B cell (primary cell): Measurements from ENCODE around the gene PRKAG2. TPM values are rescaled to one million over a fixed set of nuclear protein-coding genes. Genes with fewer than 3 reads are reported as not detected.
A peak's percentile ranks its signal among the peaks of the same experiment; 100 is the strongest.

ENCODE experiments used
- ATAC-seq: fragments of 200-7000 bp; cut with Tn5 transposase; one replicate; pipeline ENCODE4 v1.10.0; 2021; ENCODE audit warnings: low read depth, mild to moderate bottlenecking, moderate number of reproducible peaks, moderate library complexity
- CTCF ChIA-PET: fragments of 350-600 bp; sonication (Branson Sonifier 250); formaldehyde crosslinking; loops from one replicate; lab custom pipeline; 2021; ENCODE audit warnings: antibody characterized with exemption, inconsistent platforms; lab: Charles Lee
- POLR2A ChIA-PET: fragments of 350-600 bp; sonication (Branson Sonifier 250); formaldehyde crosslinking; loops from one replicate; lab custom pipeline; 2021; ENCODE audit warnings: antibody characterized with exemption; lab: Charles Lee
- DNase-seq: peaks from one replicate; pipeline ENCODE4 v3.0.0; 2013
- H2AFZ ChIP-seq: 2 replicates; pipeline ENCODE4 v1.6.1; 2012; ENCODE audit warnings: mild to moderate bottlenecking, low read depth, low read length; ENCODE audit not compliant: insufficient read depth, poor library complexity, severe bottlenecking
- H3K27ac ChIP-seq, 2 donors: 1 replicate in 1 of 2; 2 replicates in 1 of 2; pipeline ENCODE4 v1.5.1; 2012 to 2013; ENCODE audit warnings: low read length in 2 of 2, mild to moderate bottlenecking in 2 of 2, moderate library complexity in 1 of 2
- H3K27me3 ChIP-seq, 4 experiments: fragments of 200-600 bp in 1 of 4; sonication (generic) in 1 of 4; replicated peaks in 1 of 4; 1 replicate in 2 of 4; 2 replicates in 2 of 4; pipeline versions ENCODE4 v1.6.1 to v1.7.0; 2013 to 2016; ENCODE audit warnings: low read length in 3 of 4, mild to moderate bottlenecking in 2 of 4, mixed read lengths in 1 of 4, moderate library complexity in 1 of 4; ENCODE audit not compliant: insufficient read depth in 4 of 4, control insufficient read depth in 3 of 4; ENCODE audit errors: control extremely low read depth in 1 of 4
- H3K36me3 ChIP-seq, 2 experiments: replicated peaks in 1 of 2; 1 replicate in 1 of 2; 2 replicates in 1 of 2; pipeline versions ENCODE4 v1.6.1 to v1.7.1; 2013; ENCODE audit warnings: low read length in 1 of 2; ENCODE audit not compliant: insufficient read depth in 2 of 2, control insufficient read depth in 1 of 2; ENCODE audit errors: control extremely low read depth in 1 of 2, extremely low read depth in 1 of 2
- H3K4me1 ChIP-seq, 2 donors: fragments of 200-600 bp in 1 of 2; sonication (generic) in 1 of 2; 1 replicate in 1 of 2; 2 replicates in 1 of 2; pipeline versions ENCODE4 v1.5.1 to v1.6.1; 2013 to 2017; ENCODE audit warnings: low read length in 2 of 2; ENCODE audit not compliant: control insufficient read depth in 2 of 2, insufficient read depth in 2 of 2
- H3K4me2 ChIP-seq: replicated peaks from 2 replicates; pipeline ENCODE3; 2012; ENCODE audit warnings: mild to moderate bottlenecking, low read depth, low read length; ENCODE audit not compliant: poor library complexity, severe bottlenecking
- H3K4me3 ChIP-seq, 5 experiments: fragments of 200-600 bp in 1 of 5; sonication (generic) in 1 of 5; 1 replicate in 3 of 5; 2 replicates in 2 of 5; pipeline versions ENCODE4 v1.5.1 to v1.7.0; 2011 to 2016; ENCODE audit warnings: low read length in 4 of 5, mild to moderate bottlenecking in 4 of 5, low read depth in 2 of 5, control low read depth in 1 of 5, moderate library complexity in 1 of 5; ENCODE audit not compliant: insufficient read depth in 1 of 5; ENCODE audit errors: control extremely low read depth in 1 of 5, extremely low read depth in 1 of 5
- H3K79me2 ChIP-seq: fragments of 200-600 bp; sonication (generic); one replicate; pipeline ENCODE4 v1.6.0; 2016; ENCODE audit warnings: low read length; ENCODE audit not compliant: control insufficient read depth, insufficient read depth
- H3K9ac ChIP-seq: fragments of 200-600 bp; sonication (generic); 2 replicates; pipeline ENCODE4 v1.6.1; 2017; ENCODE audit warnings: mild to moderate bottlenecking, low read length, moderate library complexity
- H3K9me3 ChIP-seq, 3 donors: one replicate each; pipeline versions ENCODE4 v1.6.1 to v1.7.1; 2013; ENCODE audit warnings: low read length in 2 of 3; ENCODE audit not compliant: control insufficient read depth in 2 of 3, insufficient read depth in 1 of 3; ENCODE audit errors: control extremely low read depth in 1 of 3
- H4K20me1 ChIP-seq: 2 replicates; pipeline ENCODE4 v1.6.0; 2012; ENCODE audit warnings: mild to moderate bottlenecking, low read length; ENCODE audit not compliant: insufficient read depth, control insufficient read depth, poor library complexity, severe bottlenecking
- H3K27ac Mint-ChIP-seq: one replicate; pipeline ENCODE4 v1.8.0; 2021; ENCODE audit warnings: mixed read lengths
- H3K27me3 Mint-ChIP-seq: one replicate; pipeline ENCODE4 v1.8.0; 2021; ENCODE audit warnings: mixed read lengths
- H3K4me1 Mint-ChIP-seq: one replicate; pipeline ENCODE4 v1.8.0; 2021; ENCODE audit warnings: mixed read lengths
- H3K4me3 Mint-ChIP-seq: one replicate; pipeline ENCODE4 v1.8.0; 2021; ENCODE audit warnings: mixed read lengths
- H3K9me3 Mint-ChIP-seq: one replicate; pipeline ENCODE4 v1.8.0; 2022; ENCODE audit warnings: mixed read lengths; ENCODE audit not compliant: insufficient read depth
- CTCF ChIP-seq: fragments of 200-600 bp; IDR thresholded peaks from one replicate; pipeline ENCODE4 v1.8.0; 2022; ENCODE audit warnings: antibody characterized with exemption, mild to moderate bottlenecking
- EZH2 ChIP-seq: IDR thresholded peaks from 2 replicates; pipeline ENCODE4 v1.6.1; 2012; ENCODE audit warnings: borderline replicate concordance, low read depth, mild to moderate bottlenecking, moderate library complexity, low read length; ENCODE audit not compliant: insufficient read depth, poor library complexity, severe bottlenecking
- WGBS: methylation state at CpG from one replicate; pipeline ENCODE4 v1.1.5; 2013; ENCODE audit warnings: missing lambda C conversion rate; ENCODE audit not compliant: insufficient coverage; 5-methylcytosine and 5-hydroxymethylcytosine counted together
- intact Hi-C: fragments of 100-400 bp; cut with micrococcal nuclease; formaldehyde crosslinking; loops from one replicate; pipeline ENCODE4 v1.10.0; 2022
- polyA plus RNA-seq: library from polyadenylated mRNA; depleted of rRNA; stranded (reverse); fragments of >200 nt; gene quantifications from 2 replicates; pipeline ENCODE4 v1.2.3, GENCODE V29; 2012
- total RNA-seq, 2 donors: library from RNA; stranded (reverse); fragments of 120-200 nt in 1 of 2; gene quantifications; 1 replicate in 1 of 2; 2 replicates in 1 of 2; pipeline versions ENCODE4 v1.2.3 to v1.2.4, GENCODE V29; 2013 to 2022

The PRKAG2 gene
- total and polyA plus RNA-seq, 2 donors (not counting 1 experiment from before 2014, with no cell fraction given), result 22.1 to 56.3 TPM

DNA sequence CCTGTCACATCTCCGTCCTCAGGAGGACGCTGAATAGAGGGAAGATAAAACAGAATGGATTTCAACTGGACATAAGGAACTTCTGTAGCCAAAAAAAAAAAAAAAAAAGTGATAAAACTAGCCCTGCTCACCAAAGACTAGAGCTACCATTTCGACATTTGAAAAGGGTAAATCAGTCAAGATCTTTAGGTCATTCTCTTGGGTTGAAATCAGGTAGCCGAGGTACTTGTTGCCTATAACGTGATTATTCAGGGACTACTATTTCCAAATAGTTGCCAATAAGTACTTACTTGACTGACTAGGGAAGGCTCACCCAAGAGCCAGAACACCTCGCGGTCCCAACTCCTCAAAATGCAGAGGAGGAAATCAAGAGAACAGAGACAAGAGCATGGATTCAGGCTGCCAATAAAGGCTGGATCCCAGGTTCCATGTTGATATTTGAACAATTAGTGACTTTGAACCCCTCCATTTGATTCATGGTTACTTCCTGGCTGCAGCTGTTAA lies 359.3 kb downstream of the PRKAG2 start:
- peak overlapping the region; percentile 71 for H3K9ac ChIP-seq
- Mint-ChIP-seq H3K4me3 (peak overlapping the region; percentile 82), H3K4me1 (peaks cover 49% of the 10 kb centered on the region), H3K27me3 (no peaks in the 10 kb centered on the region), H3K9me3 (no peaks in the 10 kb centered on the region), H3K27ac (peak overlapping the region; percentile 93)
- no peaks in the 10 kb centered on the region for H3K36me3 ChIP-seq
- H4K20me1 ChIP-seq, result peaks cover 60% of the 10 kb centered on the region
- peaks cover 0 to 4% (median 2%) of the 10 kb centered on the region in 4 experiments for H3K27me3 ChIP-seq
- peak overlapping the region; percentile 83 for H3K4me2 ChIP-seq
- ATAC-seq, result no peak
- no peak for TF ChIP-seq EZH2
- no peak for TF ChIP-seq CTCF
- no peak for DNase-seq
- WGBS, result 94% methylated on average over 3 of the region's 7 CpGs
- peaks cover 18 to 27% of the 10 kb centered on the region in 2 donors for H3K4me1 ChIP-seq
- peaks cover 0 to 7% (median 0%) of the 10 kb centered on the region in 3 donors for H3K9me3 ChIP-seq
- peak overlapping the region; percentile 63 to 79 (median 74) for H3K4me3 ChIP-seq
- H3K27ac ChIP-seq, result no peak overlapping the region
- CTCF ChIA-PET, result interaction anchor here (1.1 kb wide), 1 partner anchor 149 kb away, joined by 4 read pairs; no protein-coding TSS in a partner anchor
- POLR2A ChIA-PET, result no interaction called here
- intact Hi-C loops, result loop anchor here (2.0 kb wide), 1 partner anchor 359 kb away; the partner anchor contains the start of gene PRKAG2
- H3K79me2 ChIP-seq, result peaks cover 62% of the 10 kb centered on the region
- H2AFZ ChIP-seq, result peak overlapping the region; percentile 4

DNA sequence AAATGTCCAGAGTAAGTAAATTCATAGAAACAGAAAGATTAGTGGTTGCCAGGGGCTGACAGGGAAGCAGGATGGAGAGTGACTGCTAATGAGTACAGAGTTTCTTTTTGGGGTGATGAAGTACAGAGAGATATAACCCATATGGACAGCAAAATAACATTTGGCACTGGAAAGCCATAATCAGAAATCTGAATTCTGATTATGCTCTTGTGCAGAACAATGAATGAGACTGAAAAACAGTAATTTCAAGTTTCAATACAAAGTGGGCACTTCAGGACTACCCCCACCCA lies 361.7 kb downstream of the PRKAG2 start:
- peaks cover 86% of the 10 kb centered on the region for H3K79me2 ChIP-seq
- H3K4me1 Mint-ChIP-seq, result peaks cover 63% of the 10 kb centered on the region
- intact Hi-C loops, result no loop called here
- H2AFZ ChIP-seq, result no peak overlapping the region
- no peaks in the 10 kb centered on the region for H3K27me3 Mint-ChIP-seq
- DNase-seq, result no peak
- no peak for ATAC-seq
- no peak overlapping the region for H3K4me3 Mint-ChIP-seq
- ChIA-PET CTCF (interaction anchor here (1.4 kb wide), 1 partner anchor 9 kb away, joined by 3 read pairs; no protein-coding TSS in a partner anchor), POLR2A (no interaction called here)
- no peaks in the 10 kb centered on the region for H3K27me3 ChIP-seq
- no peak for TF ChIP-seq CTCF
- no peak for TF ChIP-seq EZH2
- H3K36me3 ChIP-seq, result no peaks in the 10 kb centered on the region
- H3K4me1 ChIP-seq, result peaks cover 11 to 18% of the 10 kb centered on the region in 2 donors
- peaks cover 83% of the 10 kb centered on the region for H4K20me1 ChIP-seq
- H3K4me3 ChIP-seq, result no peak overlapping the region
- no peaks in the 10 kb centered on the region for H3K9me3 Mint-ChIP-seq
- no peak overlapping the region for H3K27ac Mint-ChIP-seq
- H3K4me2 ChIP-seq, result no peak overlapping the region
- H3K9ac ChIP-seq, result no peak overlapping the region
- no peak overlapping the region for H3K27ac ChIP-seq
- peaks cover 0 to 2% (median 0%) of the 10 kb centered on the region in 3 donors for H3K9me3 ChIP-seq
